ENCODE measurements around the gene LEAP2.

DNA sequence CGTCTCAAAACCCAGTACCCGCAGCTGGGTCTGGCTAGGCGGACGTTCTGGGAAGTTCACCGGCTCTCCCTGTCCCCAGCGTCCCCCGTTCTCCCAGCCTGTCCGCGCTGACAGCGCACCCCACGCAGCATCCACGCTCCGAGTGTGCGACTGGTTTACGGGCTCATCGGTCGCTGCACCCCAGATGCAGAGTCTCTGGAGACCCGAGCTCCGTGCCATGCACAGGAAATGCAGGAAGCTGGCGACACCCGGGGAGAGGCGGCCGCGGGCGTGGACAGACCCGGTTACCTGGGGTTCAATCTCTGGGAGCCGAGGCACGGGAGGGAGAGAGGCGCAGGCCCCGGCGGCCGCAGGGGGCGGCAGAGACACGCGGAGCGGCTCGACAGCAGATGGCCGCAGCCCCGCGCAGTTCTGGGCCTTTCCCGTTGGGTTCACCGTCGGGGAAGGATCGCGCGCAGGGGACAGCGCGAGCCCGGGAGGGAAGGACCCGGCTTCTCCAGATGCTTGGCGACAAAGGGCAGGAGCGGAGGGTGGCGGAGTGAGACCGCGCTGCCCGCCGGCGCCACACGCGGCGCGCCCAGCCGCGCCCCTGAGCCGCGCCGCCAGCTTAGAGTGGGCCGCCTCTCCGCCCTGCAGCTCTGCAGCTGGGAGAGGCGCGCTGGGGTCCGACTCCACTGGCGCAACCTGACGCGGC, 43.6 kb upstream of the LEAP2 start:
- TF ChIP-seq POLR2A (IDR thresholded peaks at IDR 0.05): no peak
- TF ChIP-seq, protein P1, sequence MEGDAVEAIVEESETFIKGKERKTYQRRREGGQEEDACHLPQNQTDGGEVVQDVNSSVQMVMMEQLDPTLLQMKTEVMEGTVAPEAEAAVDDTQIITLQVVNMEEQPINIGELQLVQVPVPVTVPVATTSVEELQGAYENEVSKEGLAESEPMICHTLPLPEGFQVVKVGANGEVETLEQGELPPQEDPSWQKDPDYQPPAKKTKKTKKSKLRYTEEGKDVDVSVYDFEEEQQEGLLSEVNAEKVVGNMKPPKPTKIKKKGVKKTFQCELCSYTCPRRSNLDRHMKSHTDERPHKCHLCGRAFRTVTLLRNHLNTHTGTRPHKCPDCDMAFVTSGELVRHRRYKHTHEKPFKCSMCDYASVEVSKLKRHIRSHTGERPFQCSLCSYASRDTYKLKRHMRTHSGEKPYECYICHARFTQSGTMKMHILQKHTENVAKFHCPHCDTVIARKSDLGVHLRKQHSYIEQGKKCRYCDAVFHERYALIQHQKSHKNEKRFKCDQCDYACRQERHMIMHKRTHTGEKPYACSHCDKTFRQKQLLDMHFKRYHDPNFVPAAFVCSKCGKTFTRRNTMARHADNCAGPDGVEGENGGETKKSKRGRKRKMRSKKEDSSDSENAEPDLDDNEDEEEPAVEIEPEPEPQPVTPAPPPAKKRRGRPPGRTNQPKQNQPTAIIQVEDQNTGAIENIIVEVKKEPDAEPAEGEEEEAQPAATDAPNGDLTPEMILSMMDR (IDR thresholded peaks at IDR 0.05): peak in 1 of 3 donors; percentile 72
